Activated naive CD4-positive, alpha-beta T cell treated with anti-CD3 and anti-CD28 coated beads, Interleukin-2, amount 10 ng/mL, durations not matched to agents 7 days and 5 days (primary cell): ENCODE measurements around the gene HECW1.

Source experiments
- CTCF ChIA-PET: fragments of 350-600 bp; sonication (Branson Sonifier 250); formaldehyde crosslinking; loops from one replicate; lab custom pipeline; 2021; ENCODE audit warnings: antibody characterized with exemption; lab: Charles Lee
- DNase-seq: peaks from one replicate; pipeline ENCODE4 v3.0.0-alpha.2; 2020
- H3K27ac Mint-ChIP-seq: one replicate; pipeline ENCODE4 v1.8.0; 2021; ENCODE audit warnings: mild to moderate bottlenecking, moderate library complexity, mixed read lengths
- H3K27me3 Mint-ChIP-seq: one replicate; pipeline ENCODE4 v1.8.0; 2021; ENCODE audit warnings: mild to moderate bottlenecking, mixed read lengths
- H3K36me3 Mint-ChIP-seq: one replicate; pipeline ENCODE4 v1.8.0; 2021; ENCODE audit warnings: mixed read lengths
- H3K4me1 Mint-ChIP-seq: one replicate; pipeline ENCODE4 v1.8.0; 2021; ENCODE audit warnings: mixed read lengths
- H3K4me3 Mint-ChIP-seq: one replicate; pipeline ENCODE4 v1.8.0; 2021; ENCODE audit warnings: mild to moderate bottlenecking, moderate library complexity, mixed read lengths
- H3K9me3 Mint-ChIP-seq: one replicate; pipeline ENCODE4 v1.8.0; 2021; ENCODE audit warnings: mixed read lengths

Gene HECW1

GRCh38 chr7:43220250-43220649, 107.8 kb downstream of the HECW1 start:
- H3K36me3 Mint-ChIP-seq = no peaks in the 10 kb centered on the region
- no peak overlapping the region for H3K27ac Mint-ChIP-seq
- peaks cover 3% of the 10 kb centered on the region for H3K27me3 Mint-ChIP-seq
- no peaks in the 10 kb centered on the region for H3K4me1 Mint-ChIP-seq
- H3K9me3 Mint-ChIP-seq = no peaks in the 10 kb centered on the region
- H3K4me3 Mint-ChIP-seq = no peak overlapping the region
- no peak for DNase-seq
- CTCF ChIA-PET = interaction anchor here (0.6 to 0.7 kb wide), 2 partner anchors 41 to 756 kb away, joined by 3 read pairs; no protein-coding TSS in a partner anchor

- H3K9me3 Mint-ChIP-seq = no peaks in the 10 kb centered on the region
- CTCF ChIA-PET = interaction anchor here (0.6 to 0.7 kb wide), 2 partner anchors 41 to 755 kb away, joined by 3 read pairs; no protein-coding TSS in a partner anchor
- no peak overlapping the region for H3K27ac Mint-ChIP-seq
- peaks cover 3% of the 10 kb centered on the region for H3K27me3 Mint-ChIP-seq
- H3K36me3 Mint-ChIP-seq = no peaks in the 10 kb centered on the region
- no peaks in the 10 kb centered on the region for H3K4me1 Mint-ChIP-seq
- no peak overlapping the region for H3K4me3 Mint-ChIP-seq
- DNase-seq = no peak
Measured at GRCh38 chr7:43220742-43221141, 108.3 kb downstream of the HECW1 start.

GRCh38 chr7:43229801-43230200, 117.4 kb downstream of the HECW1 start:
- Mint-ChIP-seq H3K4me1 (no peaks in the 10 kb centered on the region), H3K36me3 (no peaks in the 10 kb centered on the region), H3K9me3 (no peaks in the 10 kb centered on the region), H3K4me3 (no peak overlapping the region), H3K27ac (no peak overlapping the region), H3K27me3 (peaks cover 19% of the 10 kb centered on the region)
- no peak for DNase-seq
- CTCF ChIA-PET = no interaction called here

GRCh38 chr7:43232366-43232765, 119.9 kb downstream of the HECW1 start:
- Mint-ChIP-seq H3K27ac (no peak overlapping the region), H3K4me3 (no peak overlapping the region), H3K4me1 (no peaks in the 10 kb centered on the region), H3K9me3 (no peaks in the 10 kb centered on the region), H3K36me3 (no peaks in the 10 kb centered on the region), H3K27me3 (peaks cover 15% of the 10 kb centered on the region)
- CTCF ChIA-PET = no interaction called here
- DNase-seq = no peak

GRCh38 chr7:43234073-43234472, 121.6 kb downstream of the HECW1 start:
- H3K4me3 Mint-ChIP-seq = no peak overlapping the region
- no peak for DNase-seq
- no peaks in the 10 kb centered on the region for H3K4me1 Mint-ChIP-seq
- no peak overlapping the region for H3K27ac Mint-ChIP-seq
- no peaks in the 10 kb centered on the region for H3K36me3 Mint-ChIP-seq
- CTCF ChIA-PET = interaction anchor here (0.7 kb wide), 1 partner anchor 27 kb away, joined by 3 read pairs; no protein-coding TSS in a partner anchor
- no peaks in the 10 kb centered on the region for H3K9me3 Mint-ChIP-seq
- peaks cover 9% of the 10 kb centered on the region for H3K27me3 Mint-ChIP-seq

GRCh38 chr7:43234968-43235367, 122.5 kb downstream of the HECW1 start:
- Mint-ChIP-seq H3K27ac (no peak overlapping the region), H3K9me3 (no peaks in the 10 kb centered on the region), H3K27me3 (peaks cover 9% of the 10 kb centered on the region), H3K36me3 (no peaks in the 10 kb centered on the region), H3K4me1 (no peaks in the 10 kb centered on the region), H3K4me3 (no peak overlapping the region)
- no peak for DNase-seq
- CTCF ChIA-PET = no interaction called here

GRCh38 chr7:43240565-43240964, 128.1 kb downstream of the HECW1 start:
- Mint-ChIP-seq H3K4me1 (no peaks in the 10 kb centered on the region), H3K27ac (no peak overlapping the region), H3K27me3 (no peaks in the 10 kb centered on the region), H3K4me3 (no peak overlapping the region), H3K36me3 (no peaks in the 10 kb centered on the region), H3K9me3 (no peaks in the 10 kb centered on the region)
- CTCF ChIA-PET = no interaction called here
- DNase-seq = no peak

- H3K9me3 Mint-ChIP-seq = no peaks in the 10 kb centered on the region
- no peak for DNase-seq
- H3K36me3 Mint-ChIP-seq = no peaks in the 10 kb centered on the region
- H3K27me3 Mint-ChIP-seq = peaks cover 6% of the 10 kb centered on the region
- no peak overlapping the region for H3K27ac Mint-ChIP-seq
- no peak overlapping the region for H3K4me3 Mint-ChIP-seq
- CTCF ChIA-PET = no interaction called here
- H3K4me1 Mint-ChIP-seq = no peaks in the 10 kb centered on the region
Measured at GRCh38 chr7:43242628-43243255, 130.3 kb downstream of the HECW1 start.

- Mint-ChIP-seq H3K4me3 (no peak overlapping the region), H3K4me1 (no peaks in the 10 kb centered on the region), H3K27ac (no peak overlapping the region), H3K27me3 (peaks cover 10% of the 10 kb centered on the region), H3K36me3 (no peaks in the 10 kb centered on the region), H3K9me3 (no peaks in the 10 kb centered on the region)
- DNase-seq = no peak
- CTCF ChIA-PET = interaction anchor here (1.6 kb wide), 1 partner anchor 17 kb away, joined by 5 read pairs; no protein-coding TSS in a partner anchor
Measured at GRCh38 chr7:43244232-43244631, 131.8 kb downstream of the HECW1 start.

- Mint-ChIP-seq H3K36me3 (no peaks in the 10 kb centered on the region), H3K4me3 (no peak overlapping the region), H3K9me3 (no peaks in the 10 kb centered on the region), H3K4me1 (no peaks in the 10 kb centered on the region), H3K27me3 (peaks cover 10% of the 10 kb centered on the region), H3K27ac (no peak overlapping the region)
- DNase-seq = no peak
- CTCF ChIA-PET = interaction anchor here (0.6 to 1.6 kb wide), 2 partner anchors 17 to 395 kb away, joined by 3 to 5 read pairs; no protein-coding TSS in a partner anchor
Measured at GRCh38 chr7:43244784-43245183, 132.3 kb downstream of the HECW1 start.

- no peak overlapping the region for H3K4me3 Mint-ChIP-seq
- no peaks in the 10 kb centered on the region for H3K9me3 Mint-ChIP-seq
- CTCF ChIA-PET = no interaction called here
- H3K4me1 Mint-ChIP-seq = no peaks in the 10 kb centered on the region
- no peaks in the 10 kb centered on the region for H3K36me3 Mint-ChIP-seq
- H3K27ac Mint-ChIP-seq = no peak overlapping the region
- peaks cover 10% of the 10 kb centered on the region for H3K27me3 Mint-ChIP-seq
- no peak for DNase-seq
Measured at GRCh38 chr7:43247757-43248156, 135.3 kb downstream of the HECW1 start.

- Mint-ChIP-seq H3K27me3 (peaks cover 10% of the 10 kb centered on the region), H3K4me1 (no peaks in the 10 kb centered on the region), H3K36me3 (no peaks in the 10 kb centered on the region), H3K9me3 (no peaks in the 10 kb centered on the region), H3K27ac (no peak overlapping the region), H3K4me3 (no peak overlapping the region)
- CTCF ChIA-PET = interaction anchor here (1.5 kb wide), 1 partner anchor 13 kb away, joined by 5 read pairs; no protein-coding TSS in a partner anchor
- no peak for DNase-seq
Measured at GRCh38 chr7:43248553-43248952, 136.1 kb downstream of the HECW1 start.

GRCh38 chr7:43248961-43249822, 136.7 kb downstream of the HECW1 start:
- CTCF ChIA-PET = interaction anchor here (1.5 kb wide), 1 partner anchor 13 kb away, joined by 5 read pairs; no protein-coding TSS in a partner anchor
- Mint-ChIP-seq H3K9me3 (no peaks in the 10 kb centered on the region), H3K4me1 (no peaks in the 10 kb centered on the region), H3K4me3 (no peak overlapping the region), H3K36me3 (no peaks in the 10 kb centered on the region), H3K27ac (no peak overlapping the region), H3K27me3 (peaks cover 10% of the 10 kb centered on the region)
- DNase-seq = no peak

- Mint-ChIP-seq H3K4me3 (no peak overlapping the region), H3K27me3 (peaks cover 10% of the 10 kb centered on the region), H3K36me3 (no peaks in the 10 kb centered on the region), H3K27ac (no peak overlapping the region), H3K4me1 (no peaks in the 10 kb centered on the region), H3K9me3 (no peaks in the 10 kb centered on the region)
- DNase-seq = no peak
- CTCF ChIA-PET = interaction anchor here (1.5 kb wide), 1 partner anchor 12 kb away, joined by 5 read pairs; no protein-coding TSS in a partner anchor
Measured at GRCh38 chr7:43249823-43250145, 137.3 kb downstream of the HECW1 start.
